ENCODE measurements around the gene LPCAT1. TPM values are rescaled to one million over a fixed set of nuclear protein-coding genes. Genes with fewer than 3 reads are reported as not detected.

Gene LPCAT1
- total and polyA plus RNA-seq, 2 experiments from 2014 or later, result 78.0 to 255 TPM

GRCh38 chr5:1489754-1490153, 34.0 kb downstream of the LPCAT1 start (continued):
- no peak for TF ChIP-seq REST (IDR thresholded peaks at IDR 0.05; ENCODE audit: unreplicated experiment)
- TF ChIP-seq ZNF331 (CRISPR knock-in tag; IDR thresholded peaks at IDR 0.05; ENCODE audit: low read depth), result no peak
- no peak for TF ChIP-seq ETS1 (IDR thresholded peaks at IDR 0.05)
- TF ChIP-seq EZH2phosphoT487 (IDR thresholded peaks at IDR 0.05; ENCODE audit: unreplicated experiment), result no peak
- no peak for TF ChIP-seq EZH2 (IDR thresholded peaks at IDR 0.05; ENCODE audit: low read depth, unreplicated experiment)
- no peak for TF ChIP-seq CREB1 (CRISPR knock-in tag; IDR thresholded peaks at IDR 0.05; ENCODE audit: low read depth)
- no peak for TF ChIP-seq NANOG (IDR thresholded peaks at IDR 0.05; ENCODE audit: borderline replicate concordance)
- TF ChIP-seq STAT1 (IDR thresholded peaks at IDR 0.05; ENCODE audit: unreplicated experiment), result no peak
- TF ChIP-seq ZNF114 (CRISPR knock-in tag; IDR thresholded peaks at IDR 0.05), result no peak
- TF ChIP-seq JUNB (IDR thresholded peaks at IDR 0.05; ENCODE audit: unreplicated experiment), result no peak
- no peak for TF ChIP-seq CTCF (conservative IDR thresholded peaks at IDR 0.05; ENCODE audit: low read depth in 2 of 2)

GRCh38 chr5:1488882-1489680, 34.7 kb downstream of the LPCAT1 start:
- Mint-ChIP-seq H3K27me3 (ENCODE audit: insufficient read depth, low read depth, poor library complexity) (peaks cover 19% of the 10 kb centered on the region), H3K4me1 (peaks cover 2% of the 10 kb centered on the region; the same call in 1 of the 3 replicates), H3K27ac (no peak overlapping the region), H3K36me3 (ENCODE audit: low read depth) (peaks cover 84% of the 10 kb centered on the region), H3K9me3 (no peaks in the 10 kb centered on the region), H3K4me3 (no peak overlapping the region)
- DNase-seq (ENCODE audit: low spot score) (no peak), ATAC-seq (no peak)
- Histone ChIP-seq H3F3A (replicated peaks; ENCODE audit: low read depth) (peaks cover 3% of the 10 kb centered on the region; the same call in 1 of the 2 replicates), H4K20me1 (replicated peaks; ENCODE audit: insufficient read depth) (peaks cover 10% of the 10 kb centered on the region; the same call in 1 of the 2 replicates), H3K27me3 (ENCODE audit: insufficient read depth) (no peaks in the 10 kb centered on the region), H3K9me2 (ENCODE audit: insufficient read depth) (no peaks in the 10 kb centered on the region), H3K4me2 (no peak overlapping the region), H3K4me1 (ENCODE audit: insufficient read depth) (no peaks in the 10 kb centered on the region), H3K36me3 (ENCODE audit: insufficient read depth) (peaks cover 29% of the 10 kb centered on the region), H3K4me3 (no peak overlapping the region), H3K27ac (ENCODE audit: low read depth) (peak overlapping the region; percentile 50; the same call in 1 of the 2 replicates), H2AFZ (no peak overlapping the region), H3K79me2 (replicated peaks; ENCODE audit: insufficient read depth) (peaks cover 21% of the 10 kb centered on the region; the same call in 1 of the 2 replicates)
- 0 out of 2 replicates have a peak, but pooled peaks have one; percentile 21 for TF ChIP-seq POLR2AphosphoS5 (IDR thresholded peaks at IDR 0.05; ENCODE audit: low read depth)
- no peak for TF ChIP-seq REST (IDR thresholded peaks at IDR 0.05; ENCODE audit: unreplicated experiment)
- no peak for TF ChIP-seq CREB1 (CRISPR knock-in tag; IDR thresholded peaks at IDR 0.05; ENCODE audit: low read depth)
- TF ChIP-seq ZNF114 (CRISPR knock-in tag; IDR thresholded peaks at IDR 0.05), result no peak
- no peak for TF ChIP-seq EZH2 (IDR thresholded peaks at IDR 0.05; ENCODE audit: low read depth, unreplicated experiment)
- TF ChIP-seq NANOG (IDR thresholded peaks at IDR 0.05; ENCODE audit: borderline replicate concordance), result no peak

Measured in GM23338 (cell line).